ENCODE data around the gene STK4.

Gene STK4

GRCh38 chr20:45032781-45033180 lies 66.5 kb downstream of the STK4 start:
- no peak for TF ChIP-seq TAF1 (IDR thresholded peaks at IDR 0.05; ENCODE audit: borderline replicate concordance, insufficient read depth, low read length)
- no peak for TF ChIP-seq FOXP2 (optimal IDR thresholded peaks at IDR 0.05; ENCODE audit: borderline replicate concordance, extremely low read depth, extremely low read length, insufficient read depth)
- TF ChIP-seq REST (IDR thresholded peaks at IDR 0.05; ENCODE audit: insufficient read depth in 1 of 2, low read depth in 2 of 2, low read length in 2 of 2), result no peak
- TF ChIP-seq POLR2AphosphoS5 (IDR thresholded peaks at IDR 0.05; ENCODE audit: low read depth, low read length), result no peak
- TF ChIP-seq SIN3A (IDR thresholded peaks at IDR 0.05; ENCODE audit: borderline replicate concordance, insufficient read depth, low read length), result no peak

- TF ChIP-seq TAF1 (IDR thresholded peaks at IDR 0.05; ENCODE audit: borderline replicate concordance, insufficient read depth, low read length) (no peak), REST (IDR thresholded peaks at IDR 0.05; ENCODE audit: insufficient read depth in 1 of 2, low read depth in 2 of 2, low read length in 2 of 2) (no peak), FOXP2 (optimal IDR thresholded peaks at IDR 0.05; ENCODE audit: borderline replicate concordance, extremely low read depth, extremely low read length, insufficient read depth) (no peak), POLR2AphosphoS5 (IDR thresholded peaks at IDR 0.05; ENCODE audit: low read depth, low read length) (no peak), SIN3A (IDR thresholded peaks at IDR 0.05; ENCODE audit: borderline replicate concordance, insufficient read depth, low read length) (no peak)
Measured at GRCh38 chr20:45034436-45034835, 68.1 kb downstream of the STK4 start.

- TF ChIP-seq POLR2AphosphoS5 (IDR thresholded peaks at IDR 0.05; ENCODE audit: low read depth, low read length) (no peak), SIN3A (IDR thresholded peaks at IDR 0.05; ENCODE audit: borderline replicate concordance, insufficient read depth, low read length) (no peak), FOXP2 (optimal IDR thresholded peaks at IDR 0.05; ENCODE audit: borderline replicate concordance, extremely low read depth, extremely low read length, insufficient read depth) (no peak), TAF1 (IDR thresholded peaks at IDR 0.05; ENCODE audit: borderline replicate concordance, insufficient read depth, low read length) (no peak), REST (IDR thresholded peaks at IDR 0.05; ENCODE audit: insufficient read depth in 1 of 2, low read depth in 2 of 2, low read length in 2 of 2) (no peak)
Measured at GRCh38 chr20:45036044-45036755, 69.9 kb downstream of the STK4 start.

- TF ChIP-seq FOXP2 (optimal IDR thresholded peaks at IDR 0.05; ENCODE audit: borderline replicate concordance, extremely low read depth, extremely low read length, insufficient read depth), result no peak
- TF ChIP-seq SIN3A (IDR thresholded peaks at IDR 0.05; ENCODE audit: borderline replicate concordance, insufficient read depth, low read length), result no peak
- TF ChIP-seq REST (IDR thresholded peaks at IDR 0.05; ENCODE audit: insufficient read depth in 1 of 2, low read depth in 2 of 2, low read length in 2 of 2), result no peak
- TF ChIP-seq POLR2AphosphoS5 (IDR thresholded peaks at IDR 0.05; ENCODE audit: low read depth, low read length), result no peak
- no peak for TF ChIP-seq TAF1 (IDR thresholded peaks at IDR 0.05; ENCODE audit: borderline replicate concordance, insufficient read depth, low read length)
Measured at GRCh38 chr20:45037050-45037449, 70.7 kb downstream of the STK4 start.
